GM18502 (cell line): ENCODE results near the gene FIG4.
"Not testable (repeated sequence)": the region's sequence is repeated elsewhere in the genome, so short reads cannot be mapped to it uniquely, and the experiment has no call there.

ENCODE experiments used
- ATAC-seq: cut with Tn5 transposase; IDR thresholded peaks from one replicate; pipeline ENCODE4 v1.9.1; 2021; ENCODE audit warnings: mild to moderate bottlenecking; ENCODE audit not compliant: unreplicated experiment, poor library complexity

Gene FIG4

DNA sequence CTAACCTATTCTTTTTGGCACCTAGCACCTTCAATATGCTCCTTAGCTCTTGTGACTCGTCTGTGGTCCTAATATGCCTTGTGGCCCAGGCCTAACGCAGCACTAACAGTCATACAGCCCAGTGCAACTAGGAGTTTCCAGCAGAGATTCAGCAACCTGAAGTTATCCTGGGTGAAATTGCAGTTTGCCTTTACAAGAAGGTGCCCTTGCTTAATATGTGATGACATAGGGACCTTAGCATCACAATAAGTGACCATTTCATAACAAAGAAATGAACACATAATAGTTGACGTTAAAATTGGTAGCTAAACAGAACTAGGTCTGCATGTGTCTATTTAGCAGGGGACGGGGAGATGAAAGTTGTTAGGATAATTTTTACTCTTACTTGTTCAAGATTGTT, 10.1 kb downstream of the FIG4 start:
- ATAC-seq: no peak

DNA sequence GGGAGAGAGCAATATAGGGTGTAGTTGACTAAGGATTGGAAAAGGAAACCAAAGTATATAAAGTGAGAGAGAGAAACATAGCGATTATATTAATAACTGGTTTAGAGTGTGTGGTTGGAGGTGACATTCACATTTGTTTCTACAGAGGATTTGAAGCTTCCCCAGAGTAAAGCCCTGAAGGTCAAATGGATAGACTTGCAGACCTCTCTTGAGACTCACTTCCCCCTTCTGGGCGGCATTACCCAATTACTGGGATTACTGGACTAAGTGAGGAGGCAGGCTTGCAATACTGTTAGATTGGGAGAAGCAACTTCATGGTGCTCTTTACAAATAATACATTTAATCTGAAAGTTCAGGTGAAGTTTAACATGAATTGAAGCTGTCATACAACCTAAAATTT, 10.7 kb downstream of the FIG4 start:
- no peak for ATAC-seq

DNA sequence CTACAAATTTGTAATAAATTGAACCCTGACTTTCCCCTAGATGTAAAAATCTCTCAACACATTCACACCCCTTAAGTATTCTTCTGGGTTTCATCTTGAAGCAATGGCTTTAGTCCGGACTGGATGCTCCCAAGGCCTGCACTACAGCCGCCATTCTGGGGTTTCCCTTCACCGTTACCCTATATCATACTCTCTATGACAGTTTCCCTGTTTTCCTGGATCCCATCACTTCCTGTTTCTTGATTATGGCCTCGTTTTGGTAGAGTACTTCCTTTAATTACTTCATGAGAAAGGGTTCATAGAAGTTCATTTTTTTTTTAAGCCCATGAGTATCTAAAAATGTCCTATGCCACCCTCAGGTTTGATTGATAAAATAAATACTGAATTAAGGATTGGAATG, 11.7 kb downstream of the FIG4 start:
- ATAC-seq: no peak

DNA sequence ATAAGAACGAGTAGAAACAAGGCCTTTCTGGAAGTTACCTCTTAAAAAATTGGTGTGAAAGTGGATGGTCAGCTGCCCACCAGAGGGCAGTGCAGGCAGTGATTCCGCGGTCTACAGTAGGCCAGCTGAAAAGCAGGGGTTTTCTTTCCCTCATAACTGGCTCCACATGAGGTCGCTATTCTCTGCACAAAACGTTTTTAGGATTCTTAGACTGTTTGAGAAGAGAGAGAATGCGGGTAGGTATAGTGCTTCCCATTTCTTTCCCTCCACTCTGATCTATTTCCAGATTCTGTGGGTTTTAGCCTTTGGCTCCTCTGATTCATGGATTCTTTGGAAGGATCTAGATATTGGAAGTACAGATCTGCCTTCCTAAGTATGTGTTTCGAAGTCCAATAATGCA, 14.2 kb downstream of the FIG4 start:
- peak; percentile 83 for ATAC-seq

DNA sequence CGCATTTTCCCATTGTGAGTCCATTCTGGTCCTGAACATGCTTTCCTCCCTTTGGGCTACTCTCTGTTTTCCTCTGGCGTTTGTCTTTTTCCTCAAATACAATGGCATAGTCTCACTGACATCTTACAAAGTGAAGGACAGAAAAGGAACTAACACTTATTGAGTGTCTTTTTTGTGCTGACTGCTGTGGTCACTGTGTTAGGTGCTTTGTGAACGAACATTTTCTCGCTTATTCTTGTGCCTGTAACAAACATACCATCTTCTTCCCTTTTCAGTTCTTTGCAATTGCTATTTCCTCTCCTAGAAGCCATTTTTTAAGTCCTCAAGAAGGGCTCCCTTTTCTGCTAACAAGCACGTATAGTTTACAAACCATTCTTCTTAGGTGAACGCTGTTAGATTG, 15.4 kb downstream of the FIG4 start:
- ATAC-seq: no peak

DNA sequence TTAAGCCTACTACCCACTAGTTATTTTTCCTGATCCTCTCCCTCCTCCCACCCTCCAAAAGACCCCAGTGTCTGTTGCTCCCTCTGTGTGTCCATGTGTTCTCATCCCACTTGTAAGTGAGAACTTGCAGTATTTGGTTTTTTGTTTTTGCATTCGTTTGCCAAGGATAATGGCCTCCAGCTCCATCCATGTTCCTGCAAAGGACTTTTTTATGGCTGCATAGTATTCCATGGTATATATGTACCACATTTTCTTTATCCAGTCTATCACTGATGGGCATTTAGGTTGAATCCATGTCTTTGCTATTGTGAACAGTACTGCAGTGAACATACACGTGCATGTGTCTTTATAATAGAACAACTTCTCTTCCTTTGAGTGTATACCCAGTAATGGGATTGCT, 17.0 kb downstream of the FIG4 start:
- ATAC-seq: not testable (repeated sequence)

DNA sequence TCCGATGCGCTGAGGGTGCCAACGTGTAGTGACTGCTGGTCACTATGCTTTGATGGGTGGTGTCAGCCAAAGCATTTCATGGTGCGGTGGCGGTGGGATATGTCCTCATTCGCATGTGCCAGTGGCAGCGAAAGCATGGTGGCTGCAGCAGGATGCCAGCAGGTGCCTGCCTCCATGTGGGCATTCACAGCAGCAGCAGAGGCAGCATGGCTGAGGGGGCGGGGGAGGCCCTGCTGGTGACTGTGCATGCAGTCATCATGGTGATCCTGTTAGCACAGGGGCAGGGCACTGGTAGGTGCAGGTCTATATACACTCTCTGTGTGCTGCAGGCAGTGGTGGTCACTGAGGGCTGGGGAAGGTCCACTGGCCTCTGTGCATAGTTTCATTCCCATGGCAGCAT, 22.0 kb downstream of the FIG4 start:
- ATAC-seq: no peak

DNA sequence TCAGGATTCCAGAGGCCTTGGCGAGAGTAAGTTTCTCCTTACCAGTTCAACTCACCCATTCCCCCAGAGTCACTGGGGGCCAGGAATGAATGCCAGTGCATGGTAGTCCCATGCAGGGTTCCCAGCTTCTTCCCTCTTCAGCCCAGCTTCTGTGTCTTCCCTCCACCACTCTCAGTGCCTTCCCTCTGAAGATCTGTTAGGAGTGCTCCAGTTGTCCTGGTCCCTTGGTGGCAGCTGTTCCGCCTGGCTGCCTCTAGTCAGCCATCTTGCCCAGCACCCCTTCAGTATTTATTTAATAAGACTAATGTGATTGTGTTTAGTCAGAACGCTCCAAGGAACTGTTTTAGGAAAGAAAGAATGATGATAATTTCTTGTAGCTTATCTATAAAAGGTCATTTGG, 23.1 kb downstream of the FIG4 start:
- ATAC-seq: no peak

DNA sequence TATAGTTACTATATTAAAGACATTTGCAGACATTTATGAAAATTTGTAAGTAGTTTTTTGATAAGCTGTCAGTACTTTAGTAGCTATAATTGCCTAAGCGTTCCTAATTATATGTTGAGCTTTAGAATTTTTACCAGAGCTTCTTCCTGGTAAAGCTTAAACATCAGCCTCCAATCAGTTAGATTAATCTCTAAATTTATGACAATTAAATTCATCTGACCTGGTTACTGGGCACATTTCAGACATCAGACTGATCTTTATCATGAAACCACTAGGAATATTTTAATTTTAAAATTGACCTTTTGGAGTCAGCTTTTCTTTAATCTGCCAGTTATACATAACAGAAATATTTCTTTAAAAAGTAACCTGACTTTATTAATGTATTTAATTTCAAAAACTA, 23.5 kb downstream of the FIG4 start:
- ATAC-seq: no peak

DNA sequence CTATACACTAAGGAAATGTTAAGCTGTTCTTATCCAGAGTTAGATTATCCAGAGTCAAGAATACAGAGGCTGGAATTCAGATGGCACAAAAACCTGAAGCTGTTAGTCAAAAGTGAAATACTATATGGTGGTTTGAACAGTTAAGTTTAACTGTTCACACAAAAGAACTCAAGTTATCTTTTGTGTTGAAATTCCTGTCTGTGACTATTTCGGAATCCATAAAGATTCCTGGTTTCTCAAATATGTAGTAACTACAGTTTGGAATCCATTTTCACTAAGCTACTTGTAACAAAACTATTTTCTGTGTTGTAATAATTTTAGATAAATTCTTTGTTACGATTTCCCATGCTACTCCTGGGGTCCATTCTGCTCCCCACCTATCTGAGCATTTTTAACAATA, 24.5 kb downstream of the FIG4 start:
- ATAC-seq: no peak

DNA sequence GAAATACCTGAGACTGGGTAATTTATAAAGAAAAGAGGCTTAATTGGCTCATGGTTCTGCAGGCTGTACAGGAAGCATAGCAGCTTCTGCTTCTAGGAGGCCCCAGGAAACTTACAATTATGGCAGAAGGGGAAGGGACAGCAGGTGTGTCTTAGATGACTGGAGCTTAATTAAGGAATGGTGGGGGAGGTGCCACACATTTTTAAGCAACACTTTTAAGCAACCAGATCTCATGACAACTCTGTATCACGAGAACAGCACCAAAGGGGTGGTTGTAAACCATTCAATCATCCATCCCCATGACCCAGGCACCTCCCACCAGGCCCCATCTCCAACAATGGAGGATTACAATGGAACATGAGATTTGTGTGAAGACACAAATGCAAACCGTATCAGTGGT, 26.9 kb downstream of the FIG4 start:
- ATAC-seq: no peak

DNA sequence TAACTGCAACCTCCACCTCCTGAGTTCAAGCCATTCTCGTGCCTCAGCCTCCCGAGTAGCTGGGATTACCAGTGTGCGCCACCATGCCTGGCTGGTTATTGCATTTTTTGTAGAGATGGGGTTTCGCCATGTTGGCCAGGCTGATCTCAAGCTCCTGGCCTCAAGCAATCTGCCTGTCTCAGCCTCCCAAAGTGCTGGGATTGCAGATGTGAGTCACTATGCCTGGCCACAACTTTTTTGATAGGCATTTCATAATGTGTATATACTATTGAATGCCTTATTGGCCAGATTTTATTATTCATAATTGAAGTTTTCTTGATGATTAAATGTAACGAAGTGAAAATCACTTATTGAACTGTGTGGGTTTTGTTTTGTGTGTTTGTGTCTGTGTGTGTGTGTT, 27.9 kb downstream of the FIG4 start:
- ATAC-seq: no peak

DNA sequence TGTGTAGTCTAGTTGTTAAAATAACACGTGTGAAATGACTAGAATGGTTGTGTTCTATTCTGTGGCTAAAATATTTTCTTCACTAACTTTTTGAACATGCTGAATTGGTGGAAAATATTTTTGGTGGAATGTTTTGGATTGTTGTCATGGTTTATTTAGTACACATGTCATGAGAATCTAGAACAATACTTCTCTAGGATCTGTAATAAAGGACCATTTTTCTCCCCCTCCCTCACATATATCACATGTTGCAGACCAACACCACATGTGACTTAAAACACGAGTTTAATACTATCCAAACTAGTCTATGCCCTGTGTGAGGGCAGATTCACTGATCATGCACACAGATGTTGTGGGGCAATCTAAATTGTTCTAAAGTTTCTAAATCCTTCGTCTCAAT, 29.2 kb downstream of the FIG4 start:
- ATAC-seq: no peak

DNA sequence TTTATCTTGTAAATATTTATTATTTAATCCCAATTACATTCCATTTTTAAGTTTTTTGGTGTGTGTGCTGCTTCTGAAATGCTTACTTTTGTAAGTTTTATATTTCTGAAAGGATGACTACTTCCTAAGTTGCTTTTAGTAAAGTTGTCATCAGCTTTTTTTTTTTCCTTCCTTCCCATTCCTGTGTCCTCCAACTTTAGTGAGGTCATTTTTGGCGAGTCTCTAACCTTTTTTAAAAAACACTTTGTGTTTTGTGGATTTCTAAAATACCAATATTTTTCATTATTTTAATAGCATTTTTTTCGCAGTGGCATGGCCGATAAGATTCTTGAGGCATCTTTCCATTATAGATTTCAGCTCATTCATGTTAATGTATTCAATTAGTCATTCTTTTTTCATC, 30.9 kb downstream of the FIG4 start:
- no peak for ATAC-seq

DNA sequence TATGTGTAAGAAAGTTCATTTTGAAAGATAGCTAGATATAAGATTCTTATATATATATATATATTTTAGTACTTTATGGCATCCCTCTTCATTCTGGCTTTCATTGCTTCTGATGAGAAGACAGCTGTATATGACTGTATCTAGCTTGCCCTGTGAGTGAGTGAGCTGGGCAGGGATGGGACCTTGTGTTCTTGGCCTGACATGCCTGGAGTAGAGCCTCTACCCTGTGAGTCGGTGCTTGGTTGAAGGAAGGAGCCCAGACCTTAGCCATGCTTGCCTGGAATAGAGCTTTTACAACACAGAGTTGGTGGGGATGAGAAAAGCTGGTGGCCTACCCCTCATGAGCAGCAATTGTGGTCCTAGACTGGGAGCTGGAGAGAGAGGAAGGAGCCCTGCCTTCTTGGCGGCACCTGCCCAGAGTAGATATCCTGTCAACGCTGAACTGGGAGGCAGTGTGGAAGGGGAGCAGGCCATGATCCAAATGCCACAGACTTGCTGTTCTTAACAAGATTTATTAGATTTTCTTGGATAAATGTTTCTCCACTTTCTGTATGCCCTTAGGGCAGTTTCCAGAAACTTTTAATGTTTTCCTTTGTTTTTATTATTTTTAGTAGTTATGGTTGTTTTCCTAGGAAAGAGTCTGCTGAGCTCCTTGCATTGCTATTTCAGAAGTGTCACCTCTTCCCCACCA, 31.6 kb downstream of the FIG4 start:
- no peak for ATAC-seq

DNA sequence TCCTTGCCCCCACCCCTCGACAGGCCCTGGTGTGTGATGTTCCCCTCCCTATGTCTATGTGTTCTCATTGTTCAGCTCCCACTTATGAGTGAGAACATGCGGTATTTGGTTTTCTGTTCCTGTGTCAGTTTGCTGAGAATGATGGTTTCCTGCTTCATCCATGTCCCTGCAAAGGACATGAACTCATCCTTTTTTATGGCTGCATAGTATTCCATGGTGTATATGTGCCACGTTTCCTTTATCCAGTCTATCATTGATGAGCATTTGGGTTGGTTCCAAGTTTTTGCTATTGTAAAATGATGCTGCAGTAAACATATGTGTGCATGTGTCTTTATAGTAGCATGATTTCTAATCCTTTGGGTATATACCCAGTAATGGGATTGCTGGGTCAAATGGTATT, 34.2 kb downstream of the FIG4 start:
- ATAC-seq: not testable (repeated sequence)

DNA sequence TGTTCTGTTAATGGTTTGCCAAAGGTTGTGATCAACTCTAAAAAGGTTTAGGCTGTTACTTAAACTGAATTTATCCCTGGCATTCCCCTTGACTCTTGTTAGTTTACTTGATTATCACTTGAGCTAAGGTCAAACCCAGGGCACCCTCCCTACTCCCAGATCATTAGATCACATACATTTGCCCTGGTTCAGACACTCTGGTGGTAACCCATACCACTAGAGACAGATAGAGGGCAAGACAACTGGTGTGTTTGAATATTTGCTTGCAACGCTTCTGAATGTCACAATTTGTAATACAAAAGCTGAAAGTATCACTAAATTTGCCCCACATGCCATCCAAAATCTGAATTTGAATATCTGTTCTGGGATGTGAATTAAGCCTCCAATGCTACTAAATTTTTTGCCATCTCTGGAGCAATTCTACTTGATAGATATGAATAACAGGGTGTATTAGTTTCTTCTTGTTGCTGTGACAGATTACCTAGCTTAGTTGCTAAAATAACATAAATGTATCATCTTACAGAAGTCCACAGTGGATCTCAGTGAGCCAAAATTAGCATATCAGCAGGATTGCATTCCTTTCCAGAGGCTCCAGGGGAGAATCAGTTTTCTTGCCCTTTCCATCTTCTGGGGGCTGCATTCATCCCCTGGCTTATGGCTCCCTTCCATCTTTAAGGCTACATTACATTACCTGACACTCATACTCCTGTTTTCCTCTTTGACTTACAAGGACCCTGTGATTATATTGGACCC, 45.4 kb downstream of the FIG4 start:
- no peak for ATAC-seq

DNA sequence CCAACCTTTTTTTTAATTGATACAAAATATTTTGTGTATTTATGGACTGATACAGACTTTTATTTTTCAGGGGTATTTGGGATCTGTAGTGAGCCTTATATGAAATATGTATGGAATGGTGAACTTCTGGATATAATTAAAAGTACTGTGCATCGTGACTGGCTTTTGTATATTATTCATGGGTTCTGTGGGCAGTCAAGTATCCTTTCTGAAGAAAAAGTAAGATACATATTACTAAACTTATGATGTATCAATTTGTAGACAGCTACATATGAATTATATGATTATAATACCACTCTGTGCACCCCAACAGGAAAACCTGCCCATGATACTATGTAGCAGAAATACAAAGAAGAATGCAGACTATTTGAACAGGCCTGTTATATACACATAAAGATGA, 47.2 kb downstream of the FIG4 start:
- no peak for ATAC-seq

DNA sequence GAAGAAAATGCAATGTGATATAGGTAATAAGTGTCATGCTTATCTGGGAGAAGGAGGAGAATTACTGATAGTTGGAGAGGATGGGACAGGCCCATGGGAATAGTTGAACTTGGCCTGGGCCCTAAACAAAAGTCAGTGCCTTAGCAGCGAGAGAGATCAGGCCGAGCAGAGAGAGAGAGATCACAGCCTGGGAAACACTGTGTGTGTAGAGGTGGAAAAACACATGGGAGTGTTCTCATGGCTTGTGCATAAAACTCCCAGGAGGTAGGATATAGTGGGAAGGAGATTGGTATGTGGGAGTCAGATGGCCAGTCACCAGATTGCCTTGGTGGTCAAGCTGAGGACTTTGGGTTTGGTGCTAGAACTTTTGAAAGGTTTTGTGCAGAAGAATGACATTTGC, 47.6 kb downstream of the FIG4 start:
- no peak for ATAC-seq

DNA sequence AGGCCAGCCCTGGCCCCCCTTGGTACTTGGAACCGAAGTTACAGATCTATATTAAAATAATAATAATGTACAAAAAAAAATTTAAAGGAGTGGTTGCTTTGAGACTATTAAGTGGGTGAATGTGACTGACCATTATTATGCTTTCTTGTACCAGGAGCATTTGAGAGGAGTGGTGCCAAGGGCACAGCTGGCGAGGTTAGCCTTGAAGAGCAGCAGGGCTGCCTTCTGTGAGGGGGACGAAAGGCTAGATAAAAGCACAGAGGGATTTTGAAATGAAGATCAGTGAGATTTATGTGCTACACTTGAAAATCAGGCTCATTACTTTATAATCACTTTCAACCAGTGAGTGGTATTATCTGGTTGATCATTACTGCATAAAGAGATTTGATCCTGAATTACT, 48.6 kb downstream of the FIG4 start:
- ATAC-seq: no peak

DNA sequence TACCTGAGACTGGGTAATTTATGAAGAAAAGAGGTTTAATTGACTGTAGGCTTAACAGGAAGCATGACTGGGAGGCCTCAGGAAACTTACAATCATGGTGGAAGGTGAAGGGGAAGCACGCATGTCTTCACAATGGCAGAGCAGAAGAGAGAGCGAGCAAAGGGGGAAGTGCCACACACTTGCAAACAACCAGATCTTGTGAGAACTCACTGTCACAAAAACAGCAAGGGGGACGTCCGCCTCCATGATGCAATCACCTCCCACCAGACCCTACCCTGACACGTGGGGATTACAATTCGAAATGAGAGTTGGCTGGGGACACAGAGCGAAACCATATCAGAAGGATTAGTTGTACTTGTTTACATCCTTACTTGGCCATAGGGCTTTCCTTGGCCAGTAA, 49.7 kb downstream of the FIG4 start:
- no peak for ATAC-seq

DNA sequence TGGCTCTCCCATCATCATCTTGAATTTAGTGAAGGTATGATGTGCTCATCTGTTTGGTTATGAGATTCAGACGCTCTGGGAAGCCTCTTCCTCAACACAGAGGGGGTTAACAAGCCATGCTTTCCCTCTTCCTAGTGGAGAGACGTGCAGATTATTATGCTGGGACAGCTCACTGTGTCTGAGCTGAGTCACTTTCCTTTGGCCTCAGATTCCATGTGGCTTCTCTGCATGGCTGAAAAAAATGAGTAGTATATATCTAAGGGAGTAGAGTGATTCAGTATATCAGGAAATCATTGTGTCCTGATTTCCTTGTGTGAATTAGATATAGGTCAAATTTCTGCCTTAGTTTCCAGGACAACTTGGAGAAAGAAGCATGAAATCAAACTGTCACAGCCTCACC, 52.6 kb downstream of the FIG4 start:
- ATAC-seq: no peak
